Stomach (tissue), 4 donors: Measurements from ENCODE around the gene LARGE1.

Experiments
- EP300 ChIP-seq: sonication (generic); formaldehyde crosslinking; IDR thresholded peaks from one replicate; pipeline ENCODE4 v1.6.1; 2017; ENCODE audit warnings: antibody characterized with exemption
- POLR2AphosphoS5 ChIP-seq, 3 donors: sonication (generic); formaldehyde crosslinking; IDR thresholded peaks; one replicate each; pipeline ENCODE4 v1.6.1; 2016; ENCODE audit warnings: antibody characterized with exemption in 3 of 3
- TF ChIP-seq, protein P1 (sequence below), 7 experiments: fragments of 450-650 bp in 4 of 7; fragments of 200-600 bp in 3 of 7; sonication (generic) in 3 of 7; IDR thresholded peaks; one replicate each; pipeline ENCODE4 v1.5.1; 2016 to 2019; ENCODE audit warnings: antibody characterized with exemption in 7 of 7, control low read depth in 2 of 7, mild to moderate bottlenecking in 1 of 7

DNA sequence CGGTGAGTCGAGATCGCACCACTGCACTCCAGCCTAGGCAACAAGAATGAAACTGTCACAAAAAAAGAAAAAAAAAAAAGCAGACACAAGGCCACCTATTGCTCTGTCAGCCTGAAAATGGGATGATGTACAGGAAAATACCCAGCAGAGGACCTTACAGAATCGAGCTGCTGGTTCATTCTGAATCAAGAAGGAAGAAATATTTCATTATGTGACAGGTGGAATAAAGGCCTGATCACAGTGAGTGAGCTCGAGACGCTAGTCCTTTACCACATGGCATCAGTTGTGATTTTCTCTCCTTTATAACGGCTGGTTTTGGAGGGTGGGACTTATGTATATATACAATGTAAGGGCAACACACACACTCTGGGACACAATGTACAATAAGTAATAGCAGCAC is 340.0 kb downstream of the LARGE1 start:
- TF ChIP-seq, protein P1, sequence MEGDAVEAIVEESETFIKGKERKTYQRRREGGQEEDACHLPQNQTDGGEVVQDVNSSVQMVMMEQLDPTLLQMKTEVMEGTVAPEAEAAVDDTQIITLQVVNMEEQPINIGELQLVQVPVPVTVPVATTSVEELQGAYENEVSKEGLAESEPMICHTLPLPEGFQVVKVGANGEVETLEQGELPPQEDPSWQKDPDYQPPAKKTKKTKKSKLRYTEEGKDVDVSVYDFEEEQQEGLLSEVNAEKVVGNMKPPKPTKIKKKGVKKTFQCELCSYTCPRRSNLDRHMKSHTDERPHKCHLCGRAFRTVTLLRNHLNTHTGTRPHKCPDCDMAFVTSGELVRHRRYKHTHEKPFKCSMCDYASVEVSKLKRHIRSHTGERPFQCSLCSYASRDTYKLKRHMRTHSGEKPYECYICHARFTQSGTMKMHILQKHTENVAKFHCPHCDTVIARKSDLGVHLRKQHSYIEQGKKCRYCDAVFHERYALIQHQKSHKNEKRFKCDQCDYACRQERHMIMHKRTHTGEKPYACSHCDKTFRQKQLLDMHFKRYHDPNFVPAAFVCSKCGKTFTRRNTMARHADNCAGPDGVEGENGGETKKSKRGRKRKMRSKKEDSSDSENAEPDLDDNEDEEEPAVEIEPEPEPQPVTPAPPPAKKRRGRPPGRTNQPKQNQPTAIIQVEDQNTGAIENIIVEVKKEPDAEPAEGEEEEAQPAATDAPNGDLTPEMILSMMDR (IDR thresholded peaks at IDR 0.05), result no peak
- TF ChIP-seq POLR2AphosphoS5 (IDR thresholded peaks at IDR 0.05), result no peak
- no peak for TF ChIP-seq EP300
